Mucosa of stomach (tissue), 1 donor: ENCODE measurements around the gene ORM2.

ENCODE experiments used
- H3K27me3 ChIP-seq: one replicate; pipeline ENCODE4 v1.7.0; 2013; ENCODE audit warnings: mild to moderate bottlenecking, low read length; ENCODE audit not compliant: control insufficient read depth, insufficient read depth
- H3K36me3 ChIP-seq: one replicate; pipeline ENCODE4 v1.7.0; 2013; ENCODE audit warnings: low read length; ENCODE audit not compliant: control insufficient read depth, insufficient read depth
- H3K4me1 ChIP-seq: one replicate; pipeline ENCODE4 v1.7.0; 2013; ENCODE audit warnings: mild to moderate bottlenecking, low read length; ENCODE audit not compliant: control insufficient read depth, insufficient read depth
- H3K4me3 ChIP-seq: one replicate; pipeline ENCODE4 v1.7.0; 2013; ENCODE audit warnings: low read length
- H3K9ac ChIP-seq: one replicate; pipeline ENCODE4 v1.7.0; 2013; ENCODE audit warnings: mild to moderate bottlenecking, low read length, moderate library complexity
- H3K9me3 ChIP-seq: one replicate; pipeline ENCODE4 v1.7.0; 2013; ENCODE audit warnings: mild to moderate bottlenecking, low read length, moderate library complexity; ENCODE audit not compliant: control insufficient read depth
- donor health status: Pancreatic carcinoma.

The ORM2 gene

GRCh38 chr9:114351932-114352331, 22.3 kb downstream of the ORM2 start:
- peaks cover 4% of the 10 kb centered on the region for H3K4me1 ChIP-seq
- no peak overlapping the region for H3K4me3 ChIP-seq
- no peak overlapping the region for H3K9ac ChIP-seq
- H3K36me3 ChIP-seq, result peaks cover 16% of the 10 kb centered on the region
- H3K27me3 ChIP-seq, result no peaks in the 10 kb centered on the region
- no peaks in the 10 kb centered on the region for H3K9me3 ChIP-seq

GRCh38 chr9:114355821-114356220, 26.2 kb downstream of the ORM2 start:
- Histone ChIP-seq H3K4me1 (no peaks in the 10 kb centered on the region), H3K36me3 (peaks cover 15% of the 10 kb centered on the region), H3K4me3 (no peak overlapping the region), H3K9ac (no peak overlapping the region), H3K27me3 (no peaks in the 10 kb centered on the region), H3K9me3 (no peaks in the 10 kb centered on the region)

DNA sequence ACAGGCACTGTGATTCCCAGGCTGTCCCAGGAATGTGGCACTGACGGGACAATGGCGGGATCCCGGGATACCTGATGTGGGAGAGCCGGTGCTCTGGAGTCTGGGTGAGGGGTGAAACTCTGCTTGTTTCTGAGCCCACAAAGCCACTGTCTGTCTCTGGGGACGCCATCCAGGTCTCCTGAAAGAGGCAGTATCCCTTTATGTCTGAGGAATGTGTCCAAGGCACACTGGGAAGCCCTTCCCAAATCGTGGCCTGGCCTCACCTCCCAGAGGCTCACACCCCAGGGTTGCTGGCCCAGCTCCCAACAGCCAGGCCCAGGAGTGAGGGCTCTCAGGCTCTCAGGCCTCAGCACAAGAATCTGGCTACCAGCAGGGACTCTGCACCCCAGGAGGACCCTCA, 27.1 kb downstream of the ORM2 start:
- no peak overlapping the region for H3K9ac ChIP-seq
- no peaks in the 10 kb centered on the region for H3K4me1 ChIP-seq
- H3K4me3 ChIP-seq, result no peak overlapping the region
- H3K9me3 ChIP-seq, result no peaks in the 10 kb centered on the region
- peaks cover 20% of the 10 kb centered on the region for H3K36me3 ChIP-seq
- no peaks in the 10 kb centered on the region for H3K27me3 ChIP-seq

DNA sequence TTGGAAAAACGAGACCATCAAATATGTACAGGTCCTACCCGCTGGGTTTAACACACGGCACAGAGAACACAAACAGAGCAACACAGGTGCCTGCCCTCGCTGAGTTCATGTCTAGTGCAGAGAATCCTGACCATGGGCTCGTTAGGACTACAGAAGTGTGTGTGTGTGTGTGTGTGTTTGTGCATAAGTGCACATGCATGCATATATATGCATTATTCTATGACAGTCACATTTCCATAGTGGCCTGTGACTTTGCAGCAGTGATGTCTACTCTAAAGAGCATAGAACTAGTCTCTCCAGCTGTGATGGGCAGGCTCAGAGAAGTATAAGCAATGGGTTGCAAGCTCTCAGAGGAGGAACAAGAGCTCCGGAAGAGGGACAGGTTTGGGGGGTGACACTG, 27.7 kb downstream of the ORM2 start:
- H3K9me3 ChIP-seq, result no peaks in the 10 kb centered on the region
- H3K36me3 ChIP-seq, result peaks cover 20% of the 10 kb centered on the region
- H3K9ac ChIP-seq, result no peak overlapping the region
- H3K4me3 ChIP-seq, result no peak overlapping the region
- H3K4me1 ChIP-seq, result no peaks in the 10 kb centered on the region
- no peaks in the 10 kb centered on the region for H3K27me3 ChIP-seq

- Histone ChIP-seq H3K4me1 (no peaks in the 10 kb centered on the region), H3K36me3 (peaks cover 20% of the 10 kb centered on the region), H3K9me3 (no peaks in the 10 kb centered on the region), H3K4me3 (no peak overlapping the region), H3K27me3 (no peaks in the 10 kb centered on the region), H3K9ac (no peak overlapping the region)
Observed at GRCh38 chr9:114357911-114358328, 28.3 kb downstream of the ORM2 start.

GRCh38 chr9:114359801-114360200, 30.1 kb downstream of the ORM2 start:
- no peaks in the 10 kb centered on the region for H3K27me3 ChIP-seq
- H3K4me3 ChIP-seq, result no peak overlapping the region
- H3K36me3 ChIP-seq, result peaks cover 20% of the 10 kb centered on the region
- H3K4me1 ChIP-seq, result no peaks in the 10 kb centered on the region
- H3K9me3 ChIP-seq, result no peaks in the 10 kb centered on the region
- H3K9ac ChIP-seq, result no peak overlapping the region

GRCh38 chr9:114361542-114361941, 31.9 kb downstream of the ORM2 start:
- Histone ChIP-seq H3K4me3 (no peak overlapping the region), H3K9me3 (no peaks in the 10 kb centered on the region), H3K4me1 (no peaks in the 10 kb centered on the region), H3K36me3 (peaks cover 20% of the 10 kb centered on the region), H3K9ac (no peak overlapping the region), H3K27me3 (no peaks in the 10 kb centered on the region)

- H3K9me3 ChIP-seq, result no peaks in the 10 kb centered on the region
- no peak overlapping the region for H3K4me3 ChIP-seq
- no peaks in the 10 kb centered on the region for H3K4me1 ChIP-seq
- H3K9ac ChIP-seq, result no peak overlapping the region
- H3K27me3 ChIP-seq, result no peaks in the 10 kb centered on the region
- H3K36me3 ChIP-seq, result peaks cover 16% of the 10 kb centered on the region
Observed at GRCh38 chr9:114362394-114362793, 32.7 kb downstream of the ORM2 start.

- no peaks in the 10 kb centered on the region for H3K27me3 ChIP-seq
- no peak overlapping the region for H3K9ac ChIP-seq
- no peaks in the 10 kb centered on the region for H3K9me3 ChIP-seq
- no peak overlapping the region for H3K4me3 ChIP-seq
- no peaks in the 10 kb centered on the region for H3K4me1 ChIP-seq
- peaks cover 14% of the 10 kb centered on the region for H3K36me3 ChIP-seq
Observed at GRCh38 chr9:114363424-114363823, 33.8 kb downstream of the ORM2 start.

DNA sequence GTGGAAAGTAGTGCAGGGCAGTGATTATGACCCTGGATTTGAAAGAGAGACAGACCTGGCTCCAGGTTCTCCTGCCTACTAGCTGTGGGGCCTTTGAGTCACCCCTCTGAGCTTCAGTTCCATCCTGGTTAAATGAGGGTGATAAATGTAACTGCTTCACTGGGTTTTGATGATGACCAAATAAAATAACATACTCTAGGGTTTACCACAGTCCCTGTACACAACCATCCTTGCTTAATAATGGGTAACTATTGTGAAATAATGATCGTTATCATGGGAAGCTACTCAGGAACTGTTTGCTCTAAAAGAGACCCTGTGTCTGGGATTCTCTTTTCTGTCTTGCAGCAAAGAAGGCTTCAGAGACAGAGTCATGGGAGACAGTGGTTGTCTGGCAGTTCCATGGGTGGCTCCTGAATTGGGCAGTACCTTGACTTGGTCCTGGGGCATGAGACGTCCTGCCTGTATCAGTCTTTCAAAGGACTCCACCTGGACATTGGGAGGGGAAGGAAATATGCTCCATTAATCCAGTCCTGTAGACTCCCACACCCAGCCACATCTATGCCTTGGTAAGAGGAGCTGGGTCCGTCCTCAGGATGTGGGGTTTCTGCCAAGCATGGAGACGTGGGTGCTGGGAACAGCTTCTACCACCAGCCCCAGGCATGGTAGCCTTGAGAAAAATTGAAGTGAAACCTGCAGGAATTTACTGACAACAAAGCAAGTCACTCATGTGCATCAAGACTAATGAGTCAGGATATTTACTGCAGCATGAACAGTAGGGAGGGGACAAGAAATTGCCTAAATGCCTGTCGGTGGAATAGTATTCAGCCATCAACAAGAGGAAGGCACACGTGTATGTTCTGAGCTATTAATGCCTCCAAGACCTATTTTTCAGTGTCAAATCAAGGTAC, 34.7 kb downstream of the ORM2 start:
- no peak overlapping the region for H3K4me3 ChIP-seq
- H3K4me1 ChIP-seq, result no peaks in the 10 kb centered on the region
- H3K9ac ChIP-seq, result no peak overlapping the region
- H3K27me3 ChIP-seq, result no peaks in the 10 kb centered on the region
- H3K9me3 ChIP-seq, result no peaks in the 10 kb centered on the region
- peaks cover 16% of the 10 kb centered on the region for H3K36me3 ChIP-seq

GRCh38 chr9:114365194-114365593, 35.5 kb downstream of the ORM2 start:
- Histone ChIP-seq H3K4me1 (no peaks in the 10 kb centered on the region), H3K9me3 (no peaks in the 10 kb centered on the region), H3K4me3 (no peak overlapping the region), H3K9ac (no peak overlapping the region), H3K27me3 (no peaks in the 10 kb centered on the region), H3K36me3 (peaks cover 16% of the 10 kb centered on the region)

DNA sequence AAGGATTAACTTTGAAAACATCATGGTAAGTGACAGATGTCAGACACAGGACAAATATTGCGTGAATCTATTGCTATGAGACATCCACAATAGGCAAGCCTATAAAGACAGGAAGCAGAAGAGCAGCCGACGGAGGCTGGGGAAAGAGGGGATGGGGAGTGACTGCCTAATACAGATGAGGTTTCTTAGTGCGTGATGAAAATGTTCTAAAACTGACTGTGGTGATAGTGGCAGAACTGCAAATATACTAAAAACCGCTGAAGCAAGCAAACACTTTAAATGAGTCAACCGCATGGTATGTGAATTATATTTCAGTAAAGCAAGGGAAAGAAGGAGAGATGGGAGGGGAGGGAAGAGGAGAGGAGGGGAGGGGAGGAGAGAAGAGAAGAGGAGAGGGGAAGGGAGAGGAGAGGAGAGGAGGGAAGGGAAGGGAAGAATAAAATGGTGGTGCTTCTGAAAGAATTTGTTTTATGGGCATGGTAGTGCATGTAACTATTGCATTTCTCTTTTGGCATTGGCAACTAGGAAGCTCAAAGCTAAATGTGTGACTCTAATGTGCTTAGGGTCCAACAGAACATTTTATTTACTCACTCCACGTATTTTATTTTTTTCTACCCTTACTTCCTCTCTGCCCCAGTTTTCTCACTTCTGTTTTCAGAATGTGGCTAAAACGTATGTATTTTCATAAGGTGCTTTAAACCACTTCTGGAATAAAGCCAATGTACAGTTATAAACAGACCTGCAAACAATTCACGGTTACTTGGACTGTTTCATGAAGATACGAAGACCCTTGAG, 36.9 kb downstream of the ORM2 start:
- H3K27me3 ChIP-seq, result no peaks in the 10 kb centered on the region
- peaks cover 5% of the 10 kb centered on the region for H3K36me3 ChIP-seq
- no peak overlapping the region for H3K9ac ChIP-seq
- H3K9me3 ChIP-seq, result no peaks in the 10 kb centered on the region
- H3K4me3 ChIP-seq, result no peak overlapping the region
- no peaks in the 10 kb centered on the region for H3K4me1 ChIP-seq
